ENCODE measurements around the gene CLEC3B. TPM values are rescaled to one million over a fixed set of nuclear protein-coding genes. Genes with fewer than 3 reads are reported as not detected.

CLEC3B gene
- total and polyA plus RNA-seq, 9 donors: 2.9 to 63.5 (median 12.2) TPM

- Histone ChIP-seq H3K4me1 (ENCODE audit: insufficient read depth) (no peaks in the 10 kb centered on the region), H3K27me3 (no peaks in the 10 kb centered on the region), H3K27ac (no peak overlapping the region), H3K36me3 (no peaks in the 10 kb centered on the region), H3K4me3 (no peak overlapping the region), H3K9me3 (no peaks in the 10 kb centered on the region)
- intact Hi-C loops (cut with DNase I): no loop called here
- 97 to 98% (median 97%) methylated on average over 1 of the region's 1 CpG for WGBS, 3 donors
- no peak for DNase-seq
- TF ChIP-seq EP300 (IDR thresholded peaks at IDR 0.05) (no peak), POLR2A (IDR thresholded peaks at IDR 0.05) (no peak), CTCF (IDR thresholded peaks at IDR 0.05) (no peak)
Observed at GRCh38 chr3:45062697-45063070, 36.6 kb downstream of the CLEC3B start.

DNA sequence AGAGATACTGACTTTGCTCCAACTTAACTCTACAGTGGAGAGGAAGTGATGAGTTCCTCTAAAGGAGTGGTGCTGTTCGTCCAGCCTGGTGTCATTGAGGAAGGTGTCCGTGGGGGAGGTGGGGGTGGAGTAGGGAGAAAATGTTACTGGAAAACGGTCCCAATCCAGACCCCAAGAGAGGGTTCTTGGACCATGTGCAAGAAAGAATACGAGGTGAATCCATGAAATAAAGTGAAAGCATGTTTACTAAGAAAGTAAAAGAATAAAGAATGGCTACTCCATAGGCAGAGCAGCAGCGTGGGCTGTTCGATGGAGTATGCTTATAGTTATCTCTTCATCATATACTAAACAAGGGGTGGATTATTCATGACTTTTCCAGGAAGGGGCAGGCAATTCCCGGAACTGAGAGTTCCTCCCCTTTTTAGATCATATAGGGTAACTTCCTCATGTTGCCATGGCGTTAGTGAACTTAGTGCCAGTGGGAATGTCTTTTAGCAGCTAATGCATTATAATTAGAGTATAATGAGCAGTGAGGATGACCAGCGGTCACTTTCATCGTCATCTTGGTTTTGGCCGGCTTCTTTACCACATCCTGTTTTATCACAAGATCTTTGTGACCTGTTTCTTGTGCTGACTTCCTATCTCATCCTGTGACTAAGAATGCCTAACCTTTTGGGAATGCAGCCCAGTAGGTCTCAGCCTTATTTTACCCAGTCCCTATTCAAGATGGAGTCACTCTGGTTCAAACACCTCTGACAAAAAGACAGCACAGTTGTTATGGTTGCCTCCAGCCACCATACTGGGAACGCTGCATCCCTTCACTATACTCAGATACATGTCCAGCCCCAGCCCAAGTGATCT, 38.6 kb downstream of the CLEC3B start:
- 53 to 61% (median 60%) methylated on average over 12 of the region's 12 CpGs for WGBS, 3 donors
- Histone ChIP-seq H3K27ac (no peak overlapping the region), H3K4me1 (ENCODE audit: insufficient read depth) (no peaks in the 10 kb centered on the region), H3K9me3 (no peaks in the 10 kb centered on the region), H3K27me3 (no peaks in the 10 kb centered on the region), H3K36me3 (no peaks in the 10 kb centered on the region), H3K4me3 (no peak overlapping the region)
- DNase-seq: no peak
- intact Hi-C loops (cut with DNase I): no loop called here
- no peak for TF ChIP-seq POLR2A (IDR thresholded peaks at IDR 0.05)
- no peak for TF ChIP-seq EP300 (IDR thresholded peaks at IDR 0.05)
- TF ChIP-seq CTCF (IDR thresholded peaks at IDR 0.05): no peak

DNA sequence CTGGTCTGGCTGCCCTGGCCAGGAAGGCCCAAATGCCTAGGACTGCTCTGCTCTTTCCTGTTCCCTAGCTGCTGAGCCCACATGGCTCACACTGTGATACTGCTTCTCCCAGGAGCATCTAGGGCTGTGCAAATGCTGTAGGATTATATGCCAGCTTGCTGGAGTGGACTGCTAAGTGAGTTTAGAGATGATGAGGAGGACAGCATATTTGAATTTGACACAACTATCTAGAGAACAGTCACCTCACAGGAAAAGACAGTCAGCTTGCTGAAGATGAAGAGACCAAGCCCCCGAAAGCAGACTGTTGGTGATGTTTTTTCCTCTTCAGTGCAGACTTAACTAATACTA, 39.2 kb downstream of the CLEC3B start:
- H3K9me3 ChIP-seq: no peaks in the 10 kb centered on the region
- no peak for TF ChIP-seq EP300 (IDR thresholded peaks at IDR 0.05)
- intact Hi-C loops (cut with DNase I): no loop called here
- no peaks in the 10 kb centered on the region for H3K36me3 ChIP-seq
- 90 to 97% (median 97%) methylated on average over 1 of the region's 1 CpG for WGBS, 3 donors
- no peak overlapping the region for H3K27ac ChIP-seq
- no peak for DNase-seq
- no peaks in the 10 kb centered on the region for H3K4me1 ChIP-seq (ENCODE audit: insufficient read depth)
- H3K27me3 ChIP-seq: no peaks in the 10 kb centered on the region
- no peak overlapping the region for H3K4me3 ChIP-seq

DNA sequence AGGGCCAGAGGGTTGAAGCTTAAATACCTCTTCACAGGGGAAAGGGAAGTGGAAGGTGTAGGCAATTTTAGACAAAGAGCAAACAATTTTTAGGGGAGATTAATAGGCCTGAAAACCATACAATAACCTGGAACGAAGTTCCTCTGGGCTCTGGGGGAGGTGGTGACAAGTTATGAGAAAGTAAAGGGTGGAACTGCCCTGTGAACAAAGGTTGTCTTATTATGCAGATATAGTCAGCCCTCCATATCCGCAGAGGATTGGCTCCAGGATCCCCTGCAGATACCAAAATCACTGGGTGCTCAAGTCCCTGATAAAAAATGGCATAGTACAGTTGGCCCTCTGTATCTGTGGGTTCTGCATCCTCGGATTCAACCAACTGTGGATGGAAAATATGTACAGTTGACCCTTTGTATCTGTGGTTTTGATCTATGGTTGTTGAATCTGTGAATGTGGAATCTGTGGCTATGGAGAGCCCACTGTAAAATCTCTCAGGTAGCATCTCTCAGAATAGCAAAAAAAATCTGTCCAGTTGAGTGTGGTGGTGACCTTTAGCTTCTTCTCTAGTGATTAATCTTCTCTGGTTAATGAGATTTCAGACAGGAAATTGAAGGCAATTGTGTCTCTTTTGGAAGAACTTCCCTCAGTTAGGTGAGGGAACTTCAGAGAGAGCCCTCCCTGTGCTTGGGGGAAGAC, 40.2 kb downstream of the CLEC3B start:
- Histone ChIP-seq H3K36me3 (no peaks in the 10 kb centered on the region), H3K4me1 (ENCODE audit: insufficient read depth) (no peaks in the 10 kb centered on the region), H3K4me3 (no peak overlapping the region), H3K27ac (no peak overlapping the region), H3K27me3 (no peaks in the 10 kb centered on the region), H3K9me3 (no peaks in the 10 kb centered on the region)
- TF ChIP-seq POLR2A (IDR thresholded peaks at IDR 0.05) (no peak), CTCF (IDR thresholded peaks at IDR 0.05) (no peak), EP300 (IDR thresholded peaks at IDR 0.05) (no peak)
- intact Hi-C loops (cut with DNase I): no loop called here
- 80 to 85% (median 81%) methylated on average over 3 of the region's 3 CpGs for WGBS, 3 donors
- DNase-seq: no peak

- Histone ChIP-seq H3K27me3 (no peaks in the 10 kb centered on the region), H3K4me3 (no peak overlapping the region), H3K36me3 (no peaks in the 10 kb centered on the region), H3K9me3 (no peaks in the 10 kb centered on the region), H3K4me1 (ENCODE audit: insufficient read depth) (no peaks in the 10 kb centered on the region), H3K27ac (no peak overlapping the region)
- no peak for DNase-seq
- 66 to 78% (median 67%) methylated on average over 3 of the region's 4 CpGs for WGBS, 3 donors
- TF ChIP-seq CTCF (IDR thresholded peaks at IDR 0.05): no peak
- no peak for TF ChIP-seq EP300 (IDR thresholded peaks at IDR 0.05)
- TF ChIP-seq POLR2A (IDR thresholded peaks at IDR 0.05): no peak
- intact Hi-C loops (cut with DNase I): no loop called here
Observed at GRCh38 chr3:45067486-45067885, 41.4 kb downstream of the CLEC3B start.

Measured in ovary (tissue), 9 donors.